HuH-7.5 (cell line): ENCODE data around the gene OR10H3.
"Not testable (repeated sequence)": the region's sequence is repeated elsewhere in the genome, so short reads cannot be mapped to it uniquely, and the experiment has no call there.

Experiments
- DNase-seq: peaks from one replicate; pipeline ENCODE4 v3.0.0; 2011; ENCODE audit warnings: low spot score

Gene OR10H3, protein sequence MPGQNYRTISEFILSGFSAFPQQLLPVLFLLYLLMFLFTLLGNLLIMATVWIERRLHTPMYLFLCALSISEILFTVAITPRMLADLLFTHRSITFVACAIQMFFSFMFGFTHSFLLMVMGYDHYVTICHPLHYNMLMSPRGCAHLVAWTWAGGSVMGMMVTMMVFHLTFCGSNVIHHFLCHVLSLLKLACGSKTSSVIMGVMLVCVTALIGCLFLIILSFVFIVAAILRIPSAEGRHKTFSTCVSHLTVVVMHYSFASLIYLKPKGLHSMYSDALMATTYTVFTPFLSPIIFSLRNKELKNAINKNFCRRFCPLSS

DNA sequence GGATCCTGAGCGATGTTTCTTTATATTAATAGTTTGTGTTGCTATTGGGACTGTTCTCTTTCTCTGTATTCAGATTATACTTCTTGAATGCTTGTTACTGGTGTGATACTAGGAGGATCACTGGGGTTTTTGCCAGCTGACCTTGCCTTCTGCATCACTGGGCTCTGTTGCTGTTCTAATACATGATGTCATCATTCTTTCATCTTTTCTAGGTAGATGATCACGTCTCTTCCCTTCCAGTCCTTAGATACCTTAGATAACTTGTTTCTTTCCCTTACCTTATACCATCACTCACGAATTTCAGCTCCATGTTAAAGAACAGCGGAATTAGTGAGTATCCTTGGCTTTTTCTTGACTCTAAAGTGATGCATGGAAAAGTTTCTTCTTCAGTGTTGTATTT lies at the start of gene OR10H3:
OR10H3 (plus strand) TSS at position 264 of the 400 bp plus-strand sequence. CDS start 3,408 bp downstream, outside the sequence.
- no peak for DNase-seq

DNA sequence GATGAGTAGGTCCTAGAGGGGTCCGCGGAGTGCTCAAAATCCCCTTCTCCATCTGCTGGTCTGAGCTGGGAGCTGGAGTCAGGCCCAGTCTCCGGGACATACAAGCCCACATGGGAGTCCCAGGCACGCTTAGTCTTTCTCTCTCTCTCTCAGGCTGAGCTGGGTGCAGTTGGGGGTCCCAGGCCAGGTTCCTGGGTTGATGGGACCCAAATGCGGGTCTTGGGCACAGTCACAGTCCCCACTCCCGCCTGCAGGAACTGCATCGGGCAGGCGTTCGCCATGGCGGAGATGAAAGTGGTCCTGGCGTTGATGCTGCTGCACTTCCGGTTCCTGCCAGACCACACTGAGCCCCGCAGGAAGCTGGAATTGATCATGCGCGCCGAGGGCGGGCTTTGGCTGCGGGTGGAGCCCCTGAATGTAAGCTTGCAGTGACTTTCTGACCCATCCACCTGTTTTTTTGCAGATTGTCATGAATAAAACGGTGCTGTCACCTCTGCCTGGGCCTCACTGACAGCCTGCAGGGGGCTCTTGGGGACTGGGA lies 41.1 kb upstream of the OR10H3 start:
- DNase-seq: no peak

DNA sequence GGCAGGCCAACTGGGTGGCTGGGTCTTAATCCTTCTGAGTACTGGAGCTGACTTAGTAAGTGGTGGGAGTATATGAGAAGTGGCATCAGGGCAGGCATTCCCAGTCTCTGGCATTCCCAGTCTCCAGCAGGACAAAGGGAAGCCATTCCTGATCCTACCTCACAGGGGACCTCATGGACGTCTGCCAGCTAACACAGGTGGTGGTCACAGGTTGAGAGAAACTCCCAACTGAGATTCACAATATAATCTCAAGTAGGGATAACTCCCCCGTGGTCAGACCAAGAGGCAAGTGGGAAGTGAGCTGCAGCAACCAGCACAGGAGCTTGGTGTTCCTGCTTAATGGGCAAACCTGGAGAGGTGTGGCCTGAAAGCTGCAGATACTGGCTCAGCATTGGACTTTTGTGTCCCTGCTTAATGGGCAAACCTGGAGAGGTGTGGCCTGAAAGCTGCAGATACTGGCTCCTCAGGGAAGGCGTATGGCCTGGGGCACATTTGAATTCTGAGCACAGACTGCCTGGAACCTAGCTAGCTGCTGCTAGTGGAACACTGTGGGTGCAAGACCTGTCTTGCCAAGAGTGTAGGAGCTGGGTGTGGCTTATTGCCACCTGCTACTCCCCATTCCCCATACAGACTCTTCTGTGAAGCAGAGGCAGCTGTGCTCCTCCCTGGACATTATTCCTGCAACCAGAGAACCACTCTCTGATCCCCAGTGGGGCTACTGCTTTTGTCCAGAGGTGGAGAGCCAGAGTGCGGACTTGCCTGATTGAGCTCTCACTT lies 35.8 kb upstream of the OR10H3 start:
- DNase-seq: no peak

DNA sequence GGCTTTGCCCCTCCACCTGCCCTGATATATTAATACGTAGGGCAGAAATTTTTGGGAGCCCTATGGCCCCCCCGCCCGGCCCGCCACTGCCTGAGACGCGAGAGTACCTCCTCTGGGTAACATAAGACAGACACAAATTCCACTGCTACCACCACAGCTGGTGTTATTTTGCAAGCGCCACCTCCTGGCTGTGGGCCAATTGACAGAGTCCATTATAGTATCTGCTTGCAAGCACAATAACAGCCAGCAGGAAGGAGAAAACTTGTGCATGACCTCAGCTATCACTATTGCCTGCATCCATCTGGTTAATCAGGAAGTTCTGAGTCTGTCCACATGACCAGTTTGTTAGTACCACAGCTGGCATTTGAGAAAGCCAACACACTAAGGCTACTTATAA lies 35.3 kb upstream of the OR10H3 start:
- peak; percentile 22 for DNase-seq

DNA sequence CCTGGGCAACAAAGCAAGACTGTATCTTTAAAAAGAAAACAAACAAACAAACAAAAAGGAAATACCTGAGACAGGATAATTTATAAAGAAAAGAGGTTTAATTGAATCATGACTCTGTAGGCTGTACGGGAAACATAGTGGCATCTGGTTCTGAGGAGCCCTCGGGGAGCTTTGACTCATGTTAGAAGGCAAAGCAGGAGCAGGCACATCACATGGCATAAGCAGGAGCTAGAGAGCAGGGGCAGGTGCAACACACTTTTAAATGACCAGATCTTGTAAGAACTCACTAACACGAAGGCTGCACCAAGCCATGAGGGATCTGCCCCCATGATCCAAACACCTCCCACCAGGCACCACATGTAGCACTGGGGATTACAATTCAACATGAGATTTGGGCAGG lies 23.1 kb upstream of the OR10H3 start:
- DNase-seq: no peak

DNA sequence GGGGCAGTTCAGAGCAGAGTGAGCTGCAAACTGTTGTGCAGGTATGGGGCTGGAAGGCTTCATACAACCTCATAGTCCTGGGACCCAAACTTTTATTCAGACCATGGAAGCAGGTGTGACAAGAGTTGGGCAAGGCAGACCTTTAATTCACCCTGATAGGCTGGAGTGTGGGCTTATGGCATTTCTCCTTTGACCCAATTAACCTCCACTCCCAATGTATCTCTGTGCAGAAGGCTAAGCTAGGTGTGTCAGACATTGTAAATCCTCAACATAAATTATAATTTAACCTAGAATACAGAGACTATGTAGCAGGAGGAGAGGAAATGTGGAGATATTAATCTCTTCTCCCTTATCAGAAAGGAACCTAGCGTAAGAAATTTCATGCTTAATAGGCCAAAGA lies 22.1 kb upstream of the OR10H3 start:
- no peak for DNase-seq

DNA sequence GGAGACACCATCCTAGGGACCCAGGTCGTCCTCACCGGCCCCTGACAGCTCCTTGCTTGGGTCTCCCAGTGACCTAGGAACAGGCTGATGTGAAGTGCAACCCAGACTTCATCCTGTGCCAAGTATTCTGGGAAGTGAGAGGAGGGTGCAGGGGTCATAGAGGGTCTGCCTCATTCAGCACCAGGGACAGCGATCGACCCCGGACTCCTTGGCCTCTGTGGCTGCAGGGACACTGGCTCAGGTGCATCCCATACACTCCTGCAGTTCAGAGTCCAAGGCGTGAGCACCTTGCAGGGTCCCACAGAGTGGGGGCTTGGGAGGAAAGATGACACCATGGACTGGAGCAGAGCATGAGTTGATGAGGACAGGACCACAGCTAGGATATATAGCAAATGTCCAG lies 20.0 kb upstream of the OR10H3 start:
- no peak for DNase-seq

DNA sequence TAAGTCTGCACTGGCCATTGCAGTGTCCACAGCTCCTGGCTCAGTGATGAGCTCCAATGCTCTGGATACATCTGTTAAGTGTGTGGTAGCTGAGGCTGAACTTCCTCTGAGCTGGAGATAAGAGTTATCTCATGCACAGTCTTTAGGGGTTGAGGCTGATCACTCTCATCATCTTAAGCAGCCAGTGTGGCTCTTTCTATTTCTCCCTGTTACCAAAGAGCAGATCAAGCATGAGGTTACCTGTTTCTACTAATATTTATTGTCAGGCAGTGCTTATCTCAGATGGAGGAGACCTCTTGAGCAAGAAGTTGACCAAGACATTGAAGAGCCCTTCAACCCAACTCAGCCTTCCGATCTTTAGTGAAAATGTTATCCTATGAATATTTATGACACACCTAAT lies 16.5 kb upstream of the OR10H3 start:
- DNase-seq: no peak

DNA sequence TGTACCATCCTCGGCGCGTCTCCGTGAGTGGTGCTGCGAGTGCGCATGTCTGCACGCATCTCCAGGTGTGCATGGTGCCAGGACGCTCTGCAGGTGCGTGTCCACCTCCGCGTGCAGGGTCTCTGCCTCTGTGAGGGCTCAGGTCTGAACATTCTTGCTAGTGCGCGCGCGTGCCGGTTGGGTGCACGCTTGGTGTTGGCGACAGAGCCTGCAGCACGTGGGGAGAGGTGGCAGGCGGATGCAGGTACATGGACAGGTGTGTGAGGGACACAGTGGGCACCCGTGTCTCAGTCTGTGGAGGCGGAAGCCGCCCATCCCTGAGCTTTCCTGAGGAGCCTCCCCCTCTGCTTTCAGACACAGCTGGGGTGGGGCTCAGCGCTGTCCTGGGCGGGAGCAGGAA lies 14.8 kb upstream of the OR10H3 start:
- no peak for DNase-seq

DNA sequence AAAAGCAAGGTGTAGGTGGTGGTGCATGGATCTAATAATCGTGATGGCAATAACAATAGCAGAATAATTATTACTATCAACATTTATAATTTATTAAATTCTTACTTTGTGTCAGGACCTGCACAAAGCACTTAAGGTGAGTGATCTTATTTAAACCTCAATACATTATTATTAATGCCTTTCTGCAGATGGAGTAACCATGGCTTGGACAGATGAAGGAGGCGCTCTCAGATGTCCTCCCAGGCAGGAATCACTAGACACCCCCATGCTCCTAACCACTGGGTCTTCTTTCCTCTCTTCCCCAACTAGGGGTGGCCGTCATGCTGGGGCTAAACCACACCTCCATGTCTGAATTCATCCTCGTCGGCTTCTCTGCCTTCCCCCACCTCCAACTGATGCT lies 10.1 kb upstream of the OR10H3 start, which contains the start of gene OR10H2:
OR10H2 (plus strand) TSS at position 301 of the 400 bp plus-strand sequence; CDS start at position 321, 20 bp downstream.
- DNase-seq: no peak

DNA sequence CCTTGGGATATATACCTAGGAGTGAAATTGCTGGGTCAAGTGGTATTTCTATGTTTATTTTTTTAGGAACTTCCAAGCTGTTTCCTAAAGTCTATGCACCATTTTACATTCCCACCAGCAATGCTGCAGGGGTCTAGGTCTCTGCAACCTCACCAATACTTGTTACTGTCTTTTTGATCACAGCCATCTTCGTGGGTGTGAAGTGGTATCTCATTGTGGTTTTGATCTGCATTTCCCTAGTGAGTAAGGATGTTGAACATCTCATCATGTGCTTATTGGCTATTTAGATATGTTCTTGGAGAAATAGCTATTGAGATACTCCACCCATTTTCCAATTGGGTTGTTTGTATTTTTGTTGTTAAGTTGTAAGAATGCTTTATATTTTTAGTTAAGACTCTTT lies 7.2 kb upstream of the OR10H3 start:
- no peak for DNase-seq

DNA sequence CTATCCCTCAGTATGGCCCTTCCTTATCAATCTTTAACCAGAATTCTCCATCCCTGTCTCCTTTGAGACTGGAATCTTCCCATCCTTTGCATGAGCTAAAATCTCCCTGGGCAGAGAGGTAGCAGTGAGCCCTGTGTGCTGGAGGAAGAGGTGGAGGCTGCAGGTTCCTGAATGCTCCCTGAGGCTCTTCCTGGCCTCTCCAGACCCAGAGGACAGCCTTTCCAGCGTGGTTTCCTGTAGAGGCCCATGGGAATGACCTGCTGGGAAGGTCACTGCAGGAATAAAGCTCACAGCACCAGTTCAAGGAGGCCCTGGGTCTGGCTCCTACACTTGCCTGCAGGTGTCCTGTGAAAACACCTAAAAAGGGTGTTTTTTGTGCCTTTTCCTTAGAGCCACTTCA lies 5.4 kb upstream of the OR10H3 start:
- DNase-seq: no peak

DNA sequence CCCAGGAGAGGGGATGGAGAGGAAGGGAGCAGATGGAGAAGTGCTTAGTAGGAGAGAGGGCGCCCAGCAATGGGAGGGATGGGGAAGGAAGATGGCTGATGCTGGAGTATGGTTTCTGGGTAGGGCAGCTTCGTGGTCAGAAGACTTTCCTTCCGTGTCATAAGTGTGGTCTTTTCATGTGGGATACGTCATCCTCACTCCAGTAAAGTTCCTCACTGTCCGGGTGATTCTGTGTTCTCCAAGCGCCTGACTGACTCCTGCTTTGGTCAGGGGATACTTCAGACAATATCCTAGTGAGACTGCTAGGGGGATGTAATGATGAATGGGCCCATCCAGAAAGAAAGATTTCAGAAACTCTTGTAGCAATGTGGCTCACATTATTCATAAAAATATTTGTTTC lies 3.9 kb upstream of the OR10H3 start:
- no peak for DNase-seq

DNA sequence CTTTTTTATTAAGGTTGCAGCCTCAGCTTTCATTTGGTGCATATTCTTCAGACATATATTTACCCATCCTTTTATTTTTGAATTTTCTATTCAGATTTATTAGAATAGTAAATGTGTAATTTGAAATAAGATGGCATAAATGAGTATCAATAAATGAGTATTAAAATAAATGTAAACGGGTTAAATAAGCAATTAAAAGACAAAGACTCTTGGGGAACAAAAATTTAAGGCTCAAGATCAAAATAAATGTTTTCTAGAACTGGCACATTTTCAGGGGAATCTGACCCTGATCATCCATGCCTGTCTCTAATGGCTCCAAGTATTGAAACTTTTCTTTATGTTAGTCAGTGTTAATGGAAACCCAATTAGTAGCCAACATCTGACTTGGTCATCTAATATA lies 3.0 kb downstream of the OR10H3 start:
- no peak for DNase-seq

DNA sequence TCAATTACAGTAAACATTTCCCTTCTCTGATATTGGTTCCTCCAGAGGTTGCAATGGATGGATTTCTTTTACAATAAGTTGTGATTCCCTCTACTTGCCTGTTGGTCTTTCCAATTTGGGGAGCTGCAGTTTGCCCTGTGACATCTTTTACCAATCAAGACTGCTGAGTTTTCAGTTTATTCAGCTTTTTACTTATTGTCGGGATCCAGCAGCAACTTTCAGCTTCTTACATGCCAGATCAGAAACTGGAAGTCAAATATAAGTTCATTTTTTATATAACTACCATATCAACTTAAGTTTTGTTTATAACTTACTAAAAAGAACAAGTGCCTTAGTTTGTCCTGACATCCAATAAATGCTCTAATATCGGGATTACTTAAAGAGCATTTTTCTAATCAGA lies 10.5 kb downstream of the OR10H3 start:
- no peak for DNase-seq

DNA sequence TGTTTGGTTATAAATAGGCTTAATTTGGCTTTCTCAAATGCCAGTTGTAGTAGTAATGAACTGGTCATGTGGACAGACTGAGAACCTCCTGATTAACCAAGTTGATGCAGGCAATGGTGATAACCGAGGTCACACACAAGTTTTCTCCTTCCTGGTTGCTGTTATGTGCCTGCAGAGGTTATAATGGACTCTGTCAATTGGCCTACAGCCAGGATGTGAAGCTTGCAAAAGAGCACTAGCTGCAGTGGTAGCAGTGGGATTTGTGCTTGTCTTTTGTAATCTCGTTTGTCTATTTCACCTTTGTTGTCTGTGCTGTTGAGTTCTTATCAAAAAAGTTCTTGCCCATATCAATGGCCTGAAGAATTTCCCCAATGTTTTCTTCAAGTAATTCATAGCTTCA lies 20.6 kb downstream of the OR10H3 start:
- no peak for DNase-seq

DNA sequence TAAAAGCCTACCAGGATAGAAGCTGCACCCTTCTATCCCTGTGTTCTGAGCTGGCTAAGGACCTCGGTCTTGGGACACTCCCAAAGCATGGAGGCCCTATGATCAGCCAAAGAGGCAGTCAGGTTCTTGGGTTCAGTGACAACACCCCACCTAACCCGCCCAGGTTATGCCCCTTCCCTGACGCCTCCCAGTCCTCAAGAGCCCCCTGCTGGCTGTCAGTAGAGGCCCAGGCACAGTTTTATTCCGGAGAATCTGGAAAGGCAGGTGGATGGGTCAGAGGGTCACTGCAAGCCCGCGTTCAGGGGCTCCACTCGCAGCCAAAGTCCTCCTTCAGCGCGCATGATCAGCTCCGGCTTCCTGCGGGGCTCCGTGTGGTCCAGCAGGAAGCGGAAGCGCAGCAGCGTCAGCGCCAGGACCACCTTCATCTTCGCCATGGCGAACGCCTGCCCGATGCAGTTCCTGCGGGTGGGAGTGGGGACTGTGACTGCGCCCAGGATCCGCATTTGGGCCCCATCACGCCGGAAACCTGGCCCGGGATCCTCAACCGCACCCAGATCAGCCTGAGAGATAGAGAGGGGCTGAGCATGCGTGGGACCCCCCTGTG lies 22.3 kb downstream of the OR10H3 start:
- DNase-seq: no peak

DNA sequence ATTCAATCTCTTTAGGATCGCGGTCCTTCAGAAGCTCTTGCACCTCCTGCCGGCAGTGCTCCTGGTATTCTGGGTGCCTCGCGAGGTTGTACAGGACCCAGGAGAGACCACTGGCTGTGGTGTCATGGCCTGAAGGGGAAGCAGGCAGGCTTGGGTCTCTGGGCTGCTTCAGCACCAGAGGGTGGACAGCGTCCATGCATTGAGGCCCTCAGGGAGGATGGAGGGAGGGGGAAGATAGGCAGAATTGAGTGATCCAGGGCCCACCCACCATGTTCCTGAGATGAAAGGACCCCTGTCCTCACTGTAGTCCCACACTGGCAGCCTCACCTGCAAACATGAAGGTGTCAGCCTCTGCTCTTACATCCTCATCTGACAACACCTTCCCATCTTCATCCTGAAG lies 31.8 kb downstream of the OR10H3 start:
- DNase-seq: no peak

DNA sequence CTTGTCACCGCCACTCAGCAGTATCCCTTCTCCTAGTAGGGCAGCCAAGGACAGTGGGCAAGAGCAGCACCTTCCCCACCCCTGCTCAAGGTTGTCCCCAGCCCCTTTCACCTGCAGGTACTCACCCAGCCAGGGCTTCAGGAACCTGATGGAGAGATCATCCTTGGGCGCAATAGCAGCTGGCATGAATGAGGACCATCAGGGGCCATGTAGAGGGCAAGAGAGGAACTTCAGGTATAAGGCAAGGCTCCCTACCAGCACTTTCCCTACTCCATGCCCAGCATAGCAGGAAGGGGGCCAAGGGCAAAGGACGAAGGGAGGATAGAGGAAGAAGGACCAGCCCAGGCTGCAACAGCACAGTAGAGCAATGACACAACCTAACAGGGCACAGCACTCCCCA lies 36.4 kb downstream of the OR10H3 start:
- DNase-seq: not testable (repeated sequence)

DNA sequence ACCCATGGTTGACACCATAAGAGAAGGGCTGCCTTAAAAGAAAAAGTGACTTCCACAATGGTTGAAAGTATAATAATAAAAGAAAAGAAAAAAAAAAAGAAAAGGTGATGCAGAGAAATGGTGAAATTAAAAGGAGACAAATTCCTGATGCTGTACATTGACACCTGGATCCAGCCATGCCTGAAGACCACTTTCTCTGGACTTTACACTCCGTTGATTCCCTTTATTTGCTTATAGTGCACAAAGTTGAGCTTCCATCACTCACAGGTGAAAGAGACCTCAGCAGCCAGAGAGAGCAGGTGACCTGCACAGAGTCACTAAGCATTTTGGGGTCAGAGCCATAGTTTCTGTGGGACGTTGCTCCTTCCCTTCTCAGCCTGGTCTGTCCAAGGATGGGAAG lies 37.5 kb downstream of the OR10H3 start:
- no peak for DNase-seq

DNA sequence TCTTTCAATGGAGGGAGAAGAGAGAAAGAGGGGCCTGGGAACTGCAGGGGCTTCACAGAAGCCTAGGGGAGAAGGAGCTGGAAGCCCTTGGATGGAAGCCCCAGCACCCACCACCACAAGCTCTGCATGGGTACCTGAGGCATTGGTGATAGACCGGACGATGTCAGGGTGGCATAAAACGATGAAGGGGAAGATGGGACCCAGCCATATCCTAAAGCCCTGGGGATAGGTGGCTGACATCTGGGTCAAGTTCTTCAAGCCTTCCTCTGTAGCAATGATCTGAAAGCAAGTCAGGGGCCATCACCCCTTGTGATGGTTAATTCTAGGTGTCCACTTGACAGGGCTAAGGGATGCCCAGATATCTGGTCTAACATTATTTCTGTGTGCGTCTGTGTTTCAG lies 38.5 kb downstream of the OR10H3 start:
- no peak for DNase-seq

DNA sequence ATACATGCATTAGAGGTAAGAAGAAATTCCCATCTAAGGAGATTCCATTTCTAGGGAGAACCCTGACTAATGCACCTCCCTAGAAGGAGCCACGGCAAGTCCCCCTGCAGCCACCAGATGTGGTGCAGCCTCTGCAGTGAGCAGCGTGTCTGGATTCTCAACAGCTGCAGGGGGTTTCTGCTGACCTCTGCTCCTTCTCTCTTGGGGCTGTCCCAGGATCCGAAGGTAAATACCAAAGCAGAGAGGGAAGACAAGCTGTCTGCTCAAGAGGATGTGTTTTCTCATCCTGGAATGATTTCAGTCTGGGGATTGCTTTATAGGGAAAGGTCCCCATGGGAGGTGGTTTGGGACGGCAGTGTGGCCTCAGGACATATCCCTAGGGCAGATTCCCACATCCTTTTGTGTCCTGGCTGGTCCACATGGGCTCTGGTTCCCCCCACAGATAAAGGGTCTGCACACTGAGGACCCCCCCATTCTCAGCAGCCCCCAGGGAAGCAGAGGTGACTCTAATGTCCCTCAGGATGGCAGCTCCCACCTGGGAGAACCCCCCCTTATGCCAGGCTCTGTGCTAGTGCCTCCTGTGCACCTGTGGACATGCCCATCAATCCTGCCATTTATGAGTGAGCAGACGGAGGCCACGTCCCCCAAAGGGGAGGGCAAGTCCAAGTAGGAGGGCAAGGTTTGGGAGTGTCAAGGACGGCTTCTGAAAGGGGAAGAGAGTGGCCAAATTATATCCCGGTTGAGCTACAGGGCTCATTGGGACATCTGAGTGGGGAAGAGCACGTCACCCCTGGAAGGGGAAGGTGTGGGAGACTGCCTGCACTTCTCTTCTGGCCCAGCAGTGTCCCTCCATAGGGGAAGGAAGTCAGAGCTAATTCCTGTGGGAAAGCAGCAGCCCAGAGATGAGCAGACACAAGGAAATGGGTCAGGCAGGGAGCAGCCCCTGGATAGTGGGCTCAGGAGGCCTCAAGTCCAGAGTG lies 39.5 kb downstream of the OR10H3 start:
- no peak for DNase-seq
